Measurements from ENCODE around the gene WWOX.

The WWOX gene

GRCh38 chr16:78520470-78520869 is 421.0 kb downstream of the WWOX start:
- Histone ChIP-seq H3K4me1 (ENCODE audit: control insufficient read depth, insufficient read depth, low read length) (no peaks in the 10 kb centered on the region), H3K27me3 (ENCODE audit: control insufficient read depth in 1 of 2, insufficient read depth in 2 of 2, low read length in 2 of 2) (no peaks in the 10 kb centered on the region), H3K27ac (ENCODE audit: low read length) (no peak overlapping the region), H3K4me3 (ENCODE audit: low read length in 2 of 2) (no peak overlapping the region), H3K36me3 (ENCODE audit: control insufficient read depth in 2 of 2, insufficient read depth in 2 of 2, low read length in 2 of 2) (no peaks in the 10 kb centered on the region), H3K9me3 (ENCODE audit: control insufficient read depth in 2 of 2, low read length in 2 of 2) (no peaks in the 10 kb centered on the region), H3K9ac (ENCODE audit: low read length in 2 of 2) (no peak overlapping the region)

- H3K4me1 ChIP-seq (ENCODE audit: control insufficient read depth, insufficient read depth, low read length): no peaks in the 10 kb centered on the region
- no peak overlapping the region for H3K9ac ChIP-seq (ENCODE audit: low read length in 2 of 2)
- no peak overlapping the region for H3K4me3 ChIP-seq (ENCODE audit: low read length in 2 of 2)
- no peaks in the 10 kb centered on the region for H3K9me3 ChIP-seq (ENCODE audit: control insufficient read depth in 2 of 2, low read length in 2 of 2)
- H3K27me3 ChIP-seq (ENCODE audit: control insufficient read depth in 1 of 2, insufficient read depth in 2 of 2, low read length in 2 of 2): no peaks in the 10 kb centered on the region
- no peaks in the 10 kb centered on the region for H3K36me3 ChIP-seq (ENCODE audit: control insufficient read depth in 2 of 2, insufficient read depth in 2 of 2, low read length in 2 of 2)
- no peak overlapping the region for H3K27ac ChIP-seq (ENCODE audit: low read length)
Observed at GRCh38 chr16:78522327-78522726, 422.9 kb downstream of the WWOX start.

DNA sequence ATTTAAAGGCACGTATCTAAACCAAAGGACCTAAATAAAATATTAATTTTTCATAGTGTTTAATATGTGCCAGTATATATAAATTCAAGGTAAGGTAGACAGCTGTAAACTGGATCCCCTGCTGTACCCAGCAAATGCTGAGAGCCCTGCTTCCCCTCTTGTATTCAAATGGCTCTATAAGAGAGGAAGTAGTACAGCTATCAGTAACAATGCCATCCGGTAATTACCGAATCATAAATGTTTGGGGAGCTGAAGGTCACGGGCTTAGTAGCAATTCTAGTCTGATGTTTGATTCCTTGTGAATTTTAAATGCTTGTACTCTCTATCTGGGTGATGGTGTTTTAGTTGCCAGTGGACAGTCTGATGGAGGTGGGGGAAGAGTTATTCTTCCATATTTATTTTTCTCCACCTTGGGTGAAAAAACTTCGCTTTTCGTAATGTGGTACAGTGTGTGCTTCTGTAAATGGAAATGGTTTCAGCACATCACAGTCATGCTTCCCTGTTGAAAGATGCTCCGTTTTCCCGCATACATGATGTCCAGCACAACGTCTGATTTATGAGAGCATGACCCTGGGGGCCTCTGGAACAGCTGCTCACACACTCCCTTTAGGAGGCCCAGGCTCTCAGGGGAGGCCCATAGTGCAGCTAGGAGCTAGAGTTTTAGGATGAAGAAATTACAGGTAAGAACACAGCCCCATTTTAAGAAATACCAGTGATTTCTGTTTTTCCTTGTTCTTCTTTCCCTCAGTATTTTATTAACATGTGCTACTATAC is 423.9 kb downstream of the WWOX start:
- Histone ChIP-seq H3K27me3 (ENCODE audit: control insufficient read depth in 1 of 2, insufficient read depth in 2 of 2, low read length in 2 of 2) (no peaks in the 10 kb centered on the region), H3K36me3 (ENCODE audit: control insufficient read depth in 2 of 2, insufficient read depth in 2 of 2, low read length in 2 of 2) (no peaks in the 10 kb centered on the region), H3K27ac (ENCODE audit: low read length) (no peak overlapping the region)

DNA sequence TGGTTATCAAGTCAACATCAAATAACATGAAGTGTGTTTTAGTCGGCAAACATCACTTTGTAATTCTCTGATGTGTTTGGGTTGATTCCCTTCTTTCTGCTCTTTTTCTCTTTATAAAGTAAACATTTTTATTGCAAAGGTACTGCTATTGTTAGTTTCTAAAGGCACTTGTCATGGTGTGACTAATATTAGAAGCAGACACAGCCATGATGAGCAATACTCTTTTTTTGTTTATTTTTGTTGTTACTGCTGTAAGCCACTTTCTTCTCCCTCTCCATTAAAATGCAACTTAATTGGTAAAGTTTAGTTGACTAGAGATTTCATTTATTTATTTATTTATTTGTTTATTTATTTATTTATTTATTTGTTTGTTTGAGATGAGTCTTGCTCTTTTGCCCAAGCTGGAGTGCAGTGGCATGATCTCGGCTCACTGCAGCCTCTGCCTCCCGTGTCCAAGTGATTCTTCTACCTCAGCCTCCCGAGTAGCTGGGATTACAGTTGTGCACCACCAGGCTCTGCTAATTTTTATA is 424.7 kb downstream of the WWOX start:
- H3K27me3 ChIP-seq (ENCODE audit: control insufficient read depth in 1 of 2, insufficient read depth in 2 of 2, low read length in 2 of 2): no peaks in the 10 kb centered on the region

More for the DNA sequence above, 423.9 kb downstream of the WWOX start:
- no peaks in the 10 kb centered on the region for H3K4me1 ChIP-seq (ENCODE audit: control insufficient read depth, insufficient read depth, low read length)
- H3K4me3 ChIP-seq (ENCODE audit: low read length in 2 of 2): no peak overlapping the region
- no peaks in the 10 kb centered on the region for H3K9me3 ChIP-seq (ENCODE audit: control insufficient read depth in 2 of 2, low read length in 2 of 2)
- H3K9ac ChIP-seq (ENCODE audit: low read length in 2 of 2): no peak overlapping the region

DNA sequence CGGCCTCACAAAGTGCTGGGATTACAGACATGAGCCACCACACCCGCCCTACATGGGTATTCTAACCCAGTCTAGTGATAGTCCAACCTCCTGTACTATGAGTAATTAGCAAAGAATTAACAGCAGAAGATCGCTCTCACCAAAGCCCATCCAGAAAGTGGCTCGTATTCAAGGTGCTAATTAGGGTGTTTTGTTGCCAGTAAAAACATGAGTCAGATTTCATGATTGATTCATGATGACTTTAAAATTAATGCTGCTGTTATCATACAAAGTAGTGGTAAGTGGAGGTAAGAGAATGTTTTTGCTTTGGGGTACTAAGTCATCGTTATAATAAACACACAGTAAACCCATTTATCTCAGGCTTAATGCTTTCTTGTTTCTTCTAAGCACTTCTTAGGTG is 428.8 kb downstream of the WWOX start:
- H3K36me3 ChIP-seq (ENCODE audit: control insufficient read depth in 2 of 2, insufficient read depth in 2 of 2, low read length in 2 of 2): no peaks in the 10 kb centered on the region
- H3K4me3 ChIP-seq (ENCODE audit: low read length in 2 of 2): no peak overlapping the region
- H3K27ac ChIP-seq (ENCODE audit: low read length): no peak overlapping the region
- H3K4me1 ChIP-seq (ENCODE audit: control insufficient read depth, insufficient read depth, low read length): no peaks in the 10 kb centered on the region
- H3K9me3 ChIP-seq (ENCODE audit: control insufficient read depth in 2 of 2, low read length in 2 of 2): no peaks in the 10 kb centered on the region
- H3K9ac ChIP-seq (ENCODE audit: low read length in 2 of 2): no peak overlapping the region
- H3K27me3 ChIP-seq (ENCODE audit: control insufficient read depth in 1 of 2, insufficient read depth in 2 of 2, low read length in 2 of 2): no peaks in the 10 kb centered on the region

More for the DNA sequence above, 424.7 kb downstream of the WWOX start:
- Histone ChIP-seq H3K9me3 (ENCODE audit: control insufficient read depth in 2 of 2, low read length in 2 of 2) (no peaks in the 10 kb centered on the region), H3K4me1 (ENCODE audit: control insufficient read depth, insufficient read depth, low read length) (no peaks in the 10 kb centered on the region), H3K36me3 (ENCODE audit: control insufficient read depth in 2 of 2, insufficient read depth in 2 of 2, low read length in 2 of 2) (no peaks in the 10 kb centered on the region), H3K9ac (ENCODE audit: low read length in 2 of 2) (no peak overlapping the region), H3K27ac (ENCODE audit: low read length) (no peak overlapping the region), H3K4me3 (ENCODE audit: low read length in 2 of 2) (no peak overlapping the region)

- no peak overlapping the region for H3K9ac ChIP-seq (ENCODE audit: low read length in 2 of 2)
- no peaks in the 10 kb centered on the region for H3K9me3 ChIP-seq (ENCODE audit: control insufficient read depth in 2 of 2, low read length in 2 of 2)
- H3K27me3 ChIP-seq (ENCODE audit: control insufficient read depth in 1 of 2, insufficient read depth in 2 of 2, low read length in 2 of 2): no peaks in the 10 kb centered on the region
- no peak overlapping the region for H3K4me3 ChIP-seq (ENCODE audit: low read length in 2 of 2)
- no peaks in the 10 kb centered on the region for H3K4me1 ChIP-seq (ENCODE audit: control insufficient read depth, insufficient read depth, low read length)
- H3K36me3 ChIP-seq (ENCODE audit: control insufficient read depth in 2 of 2, insufficient read depth in 2 of 2, low read length in 2 of 2): no peaks in the 10 kb centered on the region
- no peak overlapping the region for H3K27ac ChIP-seq (ENCODE audit: low read length)
Observed at GRCh38 chr16:78529881-78530280, 430.4 kb downstream of the WWOX start.

DNA sequence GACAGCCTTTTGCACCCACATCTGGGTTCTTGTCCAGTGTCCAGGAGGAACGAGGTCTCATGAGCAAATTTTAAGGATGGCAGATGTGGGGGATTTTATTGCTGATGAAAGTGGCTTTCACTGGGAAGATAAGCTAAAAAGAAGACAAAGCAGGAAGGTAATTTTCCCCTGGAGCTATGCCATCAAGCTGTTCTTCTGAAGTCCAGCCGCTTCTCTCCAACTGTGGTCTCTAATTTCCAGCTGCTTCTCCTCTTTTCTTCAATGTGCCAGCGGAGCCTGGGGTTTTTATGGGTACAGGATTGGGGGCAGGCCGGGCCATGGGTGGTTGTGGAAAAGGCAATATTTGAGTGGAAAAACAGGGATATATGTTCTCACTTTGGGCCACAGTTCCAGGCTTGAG is 430.8 kb downstream of the WWOX start:
- Histone ChIP-seq H3K36me3 (ENCODE audit: control insufficient read depth in 2 of 2, insufficient read depth in 2 of 2, low read length in 2 of 2) (no peaks in the 10 kb centered on the region), H3K27me3 (ENCODE audit: control insufficient read depth in 1 of 2, insufficient read depth in 2 of 2, low read length in 2 of 2) (no peaks in the 10 kb centered on the region), H3K9ac (ENCODE audit: low read length in 2 of 2) (no peak overlapping the region), H3K9me3 (ENCODE audit: control insufficient read depth in 2 of 2, low read length in 2 of 2) (no peaks in the 10 kb centered on the region), H3K4me1 (ENCODE audit: control insufficient read depth, insufficient read depth, low read length) (no peaks in the 10 kb centered on the region), H3K27ac (ENCODE audit: low read length) (no peak overlapping the region), H3K4me3 (ENCODE audit: low read length in 2 of 2) (no peak overlapping the region)

DNA sequence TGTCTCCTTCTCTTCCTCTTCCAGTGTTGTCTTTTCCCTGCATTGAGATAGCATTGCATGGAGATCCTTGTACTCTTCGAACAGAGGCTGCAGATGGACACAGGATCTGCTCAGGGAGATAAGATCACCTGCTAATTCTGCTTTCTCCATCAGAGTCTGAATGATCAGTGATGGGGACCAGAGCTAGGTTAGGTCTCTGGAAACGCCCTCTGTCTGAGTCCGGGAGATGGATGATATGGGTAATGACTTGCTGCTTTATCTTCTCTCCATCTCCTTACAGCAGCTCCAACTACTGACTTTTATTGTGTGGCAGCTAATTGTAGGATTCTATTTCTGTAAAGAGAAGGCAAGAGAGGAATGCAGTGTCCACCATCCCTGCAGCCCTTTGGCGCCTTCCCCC is 435.6 kb downstream of the WWOX start:
- Histone ChIP-seq H3K27me3 (ENCODE audit: control insufficient read depth in 1 of 2, insufficient read depth in 2 of 2, low read length in 2 of 2) (no peaks in the 10 kb centered on the region), H3K9ac (ENCODE audit: low read length in 2 of 2) (no peak overlapping the region), H3K27ac (ENCODE audit: low read length) (no peak overlapping the region), H3K4me1 (ENCODE audit: control insufficient read depth, insufficient read depth, low read length) (no peaks in the 10 kb centered on the region), H3K4me3 (ENCODE audit: low read length in 2 of 2) (no peak overlapping the region), H3K36me3 (ENCODE audit: control insufficient read depth in 2 of 2, insufficient read depth in 2 of 2, low read length in 2 of 2) (no peaks in the 10 kb centered on the region), H3K9me3 (ENCODE audit: control insufficient read depth in 2 of 2, low read length in 2 of 2) (no peaks in the 10 kb centered on the region)

DNA sequence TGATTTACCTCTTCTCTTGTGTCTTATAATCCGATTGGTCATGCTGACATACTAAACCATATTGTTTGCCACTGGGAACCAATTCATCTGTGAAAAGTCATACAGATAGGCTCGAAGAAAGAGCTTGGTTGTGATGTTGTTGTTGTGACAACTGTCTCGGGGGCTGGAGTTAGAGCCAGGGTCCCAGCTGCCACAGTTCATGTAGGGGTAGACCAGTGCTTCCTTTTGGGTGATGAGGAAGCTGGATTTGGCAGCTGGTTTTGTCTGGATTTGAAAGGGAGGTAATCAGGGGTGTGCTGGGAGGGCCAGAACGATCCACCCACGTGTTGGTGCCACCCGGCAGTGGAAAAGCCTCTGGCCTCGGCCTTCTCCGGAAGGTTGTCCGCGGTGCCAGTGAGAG is 438.1 kb downstream of the WWOX start:
- Histone ChIP-seq H3K4me3 (ENCODE audit: low read length in 2 of 2) (no peak overlapping the region), H3K4me1 (ENCODE audit: control insufficient read depth, insufficient read depth, low read length) (no peaks in the 10 kb centered on the region), H3K9me3 (ENCODE audit: control insufficient read depth in 2 of 2, low read length in 2 of 2) (no peaks in the 10 kb centered on the region), H3K9ac (ENCODE audit: low read length in 2 of 2) (no peak overlapping the region), H3K27me3 (ENCODE audit: control insufficient read depth in 1 of 2, insufficient read depth in 2 of 2, low read length in 2 of 2) (no peaks in the 10 kb centered on the region), H3K27ac (ENCODE audit: low read length) (no peak overlapping the region), H3K36me3 (ENCODE audit: control insufficient read depth in 2 of 2, insufficient read depth in 2 of 2, low read length in 2 of 2) (no peaks in the 10 kb centered on the region)

DNA sequence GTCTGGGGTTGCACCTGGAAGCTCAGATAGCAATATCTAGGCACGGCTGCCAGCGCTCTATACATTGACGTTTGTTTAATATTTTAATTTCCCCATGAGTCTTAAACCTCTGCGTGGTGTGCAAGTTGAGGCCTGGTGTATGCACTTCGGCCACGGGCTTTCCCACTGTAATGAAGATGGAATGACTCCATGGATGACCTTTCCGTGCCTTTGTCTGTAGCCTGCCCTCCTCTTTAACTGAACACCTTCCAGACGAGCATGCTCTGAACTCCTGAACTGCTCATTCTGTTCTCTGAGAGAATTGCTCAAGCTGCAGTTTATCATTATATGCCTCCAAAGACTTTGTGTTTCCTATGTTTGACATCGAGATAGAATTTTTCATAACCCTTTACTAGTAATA is 438.8 kb downstream of the WWOX start:
- Histone ChIP-seq H3K4me1 (ENCODE audit: control insufficient read depth, insufficient read depth, low read length) (no peaks in the 10 kb centered on the region), H3K4me3 (ENCODE audit: low read length in 2 of 2) (no peak overlapping the region), H3K36me3 (ENCODE audit: control insufficient read depth in 2 of 2, insufficient read depth in 2 of 2, low read length in 2 of 2) (no peaks in the 10 kb centered on the region), H3K9me3 (ENCODE audit: control insufficient read depth in 2 of 2, low read length in 2 of 2) (no peaks in the 10 kb centered on the region), H3K27ac (ENCODE audit: low read length) (no peak overlapping the region), H3K9ac (ENCODE audit: low read length in 2 of 2) (no peak overlapping the region), H3K27me3 (ENCODE audit: control insufficient read depth in 1 of 2, insufficient read depth in 2 of 2, low read length in 2 of 2) (no peaks in the 10 kb centered on the region)

DNA sequence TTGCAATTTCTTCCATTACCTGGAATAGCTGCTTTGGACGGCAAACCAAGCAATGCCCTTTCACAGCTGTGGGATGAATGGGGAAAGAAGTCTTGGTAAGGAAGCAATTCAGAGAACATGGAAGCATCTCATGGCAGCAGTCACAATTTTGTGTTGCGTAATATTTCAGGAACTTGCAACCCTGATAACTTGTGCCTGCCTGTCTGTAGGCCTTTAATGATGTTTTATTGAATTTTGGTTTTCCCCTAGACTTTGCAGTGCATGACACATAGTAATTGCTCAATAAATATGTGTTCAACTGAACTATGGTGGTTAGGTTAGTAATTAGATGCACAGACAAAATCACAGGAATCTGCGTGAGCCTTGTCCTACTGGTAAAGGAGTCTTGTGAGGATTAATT is 439.5 kb downstream of the WWOX start:
- H3K27ac ChIP-seq (ENCODE audit: low read length): no peak overlapping the region
- H3K4me1 ChIP-seq (ENCODE audit: control insufficient read depth, insufficient read depth, low read length): no peaks in the 10 kb centered on the region
- H3K36me3 ChIP-seq (ENCODE audit: control insufficient read depth in 2 of 2, insufficient read depth in 2 of 2, low read length in 2 of 2): no peaks in the 10 kb centered on the region
- H3K9me3 ChIP-seq (ENCODE audit: control insufficient read depth in 2 of 2, low read length in 2 of 2): no peaks in the 10 kb centered on the region
- H3K27me3 ChIP-seq (ENCODE audit: control insufficient read depth in 1 of 2, insufficient read depth in 2 of 2, low read length in 2 of 2): no peaks in the 10 kb centered on the region
- H3K9ac ChIP-seq (ENCODE audit: low read length in 2 of 2): no peak overlapping the region
- H3K4me3 ChIP-seq (ENCODE audit: low read length in 2 of 2): no peak overlapping the region
